ENCODE data around the gene EEF1AKMT3. TPM values are rescaled to one million over a fixed set of nuclear protein-coding genes. Genes with fewer than 3 reads are reported as not detected.

EEF1AKMT3 gene
- total RNA-seq, 1 donor: 8.3 TPM

DNA sequence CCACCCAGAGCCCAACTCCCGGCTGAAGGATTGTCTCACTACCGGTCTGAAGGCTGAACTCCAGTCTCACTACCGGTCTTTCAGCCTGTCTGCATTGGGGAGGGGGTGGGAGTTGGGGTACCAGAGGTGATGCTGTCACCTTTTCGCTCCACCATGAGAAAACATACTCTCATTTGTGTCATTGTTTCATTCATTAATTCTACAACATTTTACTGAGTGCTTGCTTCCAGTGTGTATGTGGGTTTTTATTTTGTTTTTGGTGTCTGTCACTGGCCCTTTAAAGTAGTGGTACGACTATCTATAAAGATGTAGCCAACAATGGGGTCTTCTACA lies 19.8 kb upstream of the EEF1AKMT3 start:
- Histone ChIP-seq H3K79me2 (ENCODE audit: insufficient read depth, low read length) (peaks cover 34% of the 10 kb centered on the region), H4K20me1 (ENCODE audit: insufficient read depth, low read length) (no peaks in the 10 kb centered on the region), H3K4me1 (ENCODE audit: insufficient read depth, low read length) (peaks cover 16% of the 10 kb centered on the region), H2AFZ (ENCODE audit: low read length) (peak overlapping the region; percentile 84), H3K27me3 (ENCODE audit: insufficient read depth, low read length) (peaks cover 39% of the 10 kb centered on the region), H3K9me3 (ENCODE audit: low read depth, low read length) (no peaks in the 10 kb centered on the region), H3K4me2 (ENCODE audit: insufficient read depth, low read length) (peak overlapping the region; percentile 85), H3K36me3 (ENCODE audit: insufficient read depth, low read length) (peaks cover 29% of the 10 kb centered on the region), H3K4me3 (ENCODE audit: insufficient read depth, low read length) (peak overlapping the region; percentile 85), H3K27ac (ENCODE audit: low read depth, low read length) (no peak overlapping the region)
- TF ChIP-seq, protein P1, sequence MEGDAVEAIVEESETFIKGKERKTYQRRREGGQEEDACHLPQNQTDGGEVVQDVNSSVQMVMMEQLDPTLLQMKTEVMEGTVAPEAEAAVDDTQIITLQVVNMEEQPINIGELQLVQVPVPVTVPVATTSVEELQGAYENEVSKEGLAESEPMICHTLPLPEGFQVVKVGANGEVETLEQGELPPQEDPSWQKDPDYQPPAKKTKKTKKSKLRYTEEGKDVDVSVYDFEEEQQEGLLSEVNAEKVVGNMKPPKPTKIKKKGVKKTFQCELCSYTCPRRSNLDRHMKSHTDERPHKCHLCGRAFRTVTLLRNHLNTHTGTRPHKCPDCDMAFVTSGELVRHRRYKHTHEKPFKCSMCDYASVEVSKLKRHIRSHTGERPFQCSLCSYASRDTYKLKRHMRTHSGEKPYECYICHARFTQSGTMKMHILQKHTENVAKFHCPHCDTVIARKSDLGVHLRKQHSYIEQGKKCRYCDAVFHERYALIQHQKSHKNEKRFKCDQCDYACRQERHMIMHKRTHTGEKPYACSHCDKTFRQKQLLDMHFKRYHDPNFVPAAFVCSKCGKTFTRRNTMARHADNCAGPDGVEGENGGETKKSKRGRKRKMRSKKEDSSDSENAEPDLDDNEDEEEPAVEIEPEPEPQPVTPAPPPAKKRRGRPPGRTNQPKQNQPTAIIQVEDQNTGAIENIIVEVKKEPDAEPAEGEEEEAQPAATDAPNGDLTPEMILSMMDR (IDR thresholded peaks at IDR 0.05; ENCODE audit: extremely low read depth, low read depth, low read length): no peak
- no peak for DNase-seq (ENCODE audit: insufficient read length, low spot score, missing footprints)

DNA sequence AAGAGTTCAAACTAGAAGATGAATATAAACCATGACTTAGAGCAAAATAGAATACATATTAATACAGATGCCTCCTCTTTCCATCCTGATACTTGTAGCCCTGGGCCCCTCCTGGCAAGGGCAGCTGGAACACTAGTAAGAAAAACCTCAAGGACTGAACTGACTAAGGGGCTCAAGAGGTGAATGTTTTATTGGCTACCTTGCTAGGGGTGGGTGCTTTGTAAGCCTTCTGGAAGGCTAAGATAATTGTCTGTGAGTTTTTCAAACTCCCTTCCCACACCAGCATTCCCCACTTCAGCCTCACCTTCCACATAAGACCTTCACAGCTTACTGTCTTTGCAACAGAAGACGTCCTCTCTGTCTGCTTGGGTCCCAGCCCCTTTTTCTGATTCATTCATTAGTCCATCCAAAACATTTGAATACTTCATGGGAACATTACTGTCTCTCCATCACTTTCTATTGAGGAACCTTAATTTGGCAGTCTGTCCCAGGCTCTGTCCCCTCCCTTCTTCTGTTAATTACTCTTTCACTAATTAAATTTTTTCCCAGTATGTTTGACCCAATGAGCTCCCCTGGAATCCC lies 18.6 kb upstream of the EEF1AKMT3 start:
- TF ChIP-seq, protein P1 (IDR thresholded peaks at IDR 0.05; ENCODE audit: extremely low read depth, low read depth, low read length): no peak
- peaks cover 34% of the 10 kb centered on the region for H3K79me2 ChIP-seq (ENCODE audit: insufficient read depth, low read length)
- H3K9me3 ChIP-seq (ENCODE audit: low read depth, low read length): no peaks in the 10 kb centered on the region
- H3K36me3 ChIP-seq (ENCODE audit: insufficient read depth, low read length): peaks cover 20% of the 10 kb centered on the region
- no peak overlapping the region for H3K4me3 ChIP-seq (ENCODE audit: insufficient read depth, low read length)
- H3K27ac ChIP-seq (ENCODE audit: low read depth, low read length): no peak overlapping the region
- no peak overlapping the region for H2AFZ ChIP-seq (ENCODE audit: low read length)
- no peaks in the 10 kb centered on the region for H4K20me1 ChIP-seq (ENCODE audit: insufficient read depth, low read length)
- DNase-seq (ENCODE audit: insufficient read length, low spot score, missing footprints): peak; percentile 82
- H3K4me1 ChIP-seq (ENCODE audit: insufficient read depth, low read length): peaks cover 16% of the 10 kb centered on the region
- no peak overlapping the region for H3K4me2 ChIP-seq (ENCODE audit: insufficient read depth, low read length)
- H3K27me3 ChIP-seq (ENCODE audit: insufficient read depth, low read length): peaks cover 49% of the 10 kb centered on the region

DNA sequence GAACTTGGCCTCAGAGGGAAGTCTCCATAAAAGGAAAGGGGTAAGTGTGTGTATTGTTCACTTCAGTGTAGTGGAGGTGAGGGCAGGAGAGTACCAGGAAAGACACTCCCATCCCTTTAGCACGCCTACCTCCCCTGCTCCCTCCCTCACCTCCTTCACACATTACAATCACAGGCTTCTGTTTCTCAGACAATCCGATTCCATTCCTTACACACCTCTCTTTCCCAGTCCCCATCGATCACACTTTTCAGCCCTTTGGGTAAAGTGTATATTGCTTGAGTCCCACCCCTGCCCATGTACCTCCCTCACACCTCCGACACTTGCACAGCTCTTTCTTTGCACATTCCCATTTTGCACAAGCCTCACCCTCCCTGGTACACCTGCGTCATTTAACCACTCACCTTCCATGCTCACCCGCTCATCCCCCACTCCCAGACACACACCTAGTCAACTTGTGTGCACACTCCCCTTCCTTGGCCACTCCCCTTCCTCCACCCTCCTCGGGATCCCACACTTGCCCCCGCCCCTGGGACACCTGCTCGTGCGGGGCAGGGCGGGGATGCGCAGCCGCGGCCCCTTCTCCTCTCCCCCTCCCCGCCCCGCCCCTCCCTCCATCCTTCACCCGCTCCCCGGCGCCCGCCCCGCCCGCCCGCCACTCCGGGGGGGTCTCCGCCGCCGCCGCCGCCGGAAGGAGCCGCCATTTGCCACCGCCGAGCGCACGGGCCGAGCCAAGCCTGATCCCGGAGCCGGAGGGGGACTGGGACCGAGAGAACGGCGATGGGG lies 17.8 kb upstream of the EEF1AKMT3 start, which contains the start of gene MARCHF9:
MARCHF9 (plus strand) TSS at position 693 of the 783 bp plus-strand sequence. CDS start 426 bp downstream, outside the sequence.
- Histone ChIP-seq H4K20me1 (ENCODE audit: insufficient read depth, low read length) (no peaks in the 10 kb centered on the region), H3K4me1 (ENCODE audit: insufficient read depth, low read length) (peaks cover 16% of the 10 kb centered on the region), H3K36me3 (ENCODE audit: insufficient read depth, low read length) (peaks cover 13% of the 10 kb centered on the region), H3K27ac (ENCODE audit: low read depth, low read length) (no peak within 1 kb of the TSS), H3K79me2 (ENCODE audit: insufficient read depth, low read length) (peaks cover 26% of the 10 kb centered on the region), H3K4me3 (ENCODE audit: insufficient read depth, low read length) (peak within 1 kb of the TSS; percentile 49), H3K9me3 (ENCODE audit: low read depth, low read length) (no peaks in the 10 kb centered on the region), H3K27me3 (ENCODE audit: insufficient read depth, low read length) (peaks cover 49% of the 10 kb centered on the region), H2AFZ (ENCODE audit: low read length) (no peak within 1 kb of the TSS), H3K4me2 (ENCODE audit: insufficient read depth, low read length) (peak within 1 kb of the TSS; percentile 58)
- TF ChIP-seq, protein P1 (IDR thresholded peaks at IDR 0.05; ENCODE audit: extremely low read depth, low read depth, low read length): no peak
- peak; percentile 83 for DNase-seq (ENCODE audit: insufficient read length, low spot score, missing footprints)

DNA sequence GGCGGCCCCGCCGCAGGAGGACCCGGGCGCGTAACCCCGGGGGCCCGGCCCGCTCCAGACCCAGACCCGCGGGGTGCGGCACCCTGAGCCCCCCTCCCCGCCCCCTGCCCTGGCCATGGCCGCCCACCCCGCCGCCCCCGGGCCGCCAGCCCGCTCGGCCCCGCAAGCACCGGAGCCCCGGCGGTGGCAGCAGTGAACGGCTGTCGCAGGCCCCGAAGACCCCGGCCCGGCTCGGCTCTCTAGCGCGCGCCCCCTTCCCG lies 17.3 kb upstream of the EEF1AKMT3 start:
- Histone ChIP-seq H4K20me1 (ENCODE audit: insufficient read depth, low read length) (no peaks in the 10 kb centered on the region), H3K4me3 (ENCODE audit: insufficient read depth, low read length) (peak overlapping the region; percentile 32), H3K4me1 (ENCODE audit: insufficient read depth, low read length) (peaks cover 16% of the 10 kb centered on the region), H3K4me2 (ENCODE audit: insufficient read depth, low read length) (no peak overlapping the region), H3K9me3 (ENCODE audit: low read depth, low read length) (no peaks in the 10 kb centered on the region), H3K79me2 (ENCODE audit: insufficient read depth, low read length) (peaks cover 22% of the 10 kb centered on the region), H3K27ac (ENCODE audit: low read depth, low read length) (no peak overlapping the region), H3K27me3 (ENCODE audit: insufficient read depth, low read length) (peaks cover 49% of the 10 kb centered on the region), H3K36me3 (ENCODE audit: insufficient read depth, low read length) (peaks cover 11% of the 10 kb centered on the region), H2AFZ (ENCODE audit: low read length) (no peak overlapping the region)
- TF ChIP-seq, protein P1 (IDR thresholded peaks at IDR 0.05; ENCODE audit: extremely low read depth, low read depth, low read length): no peak
- DNase-seq (ENCODE audit: insufficient read length, low spot score, missing footprints): no peak
